Loucy (cell line): Measurements from ENCODE around the gene VDAC2.

Experiments
- EZH2phosphoT487 ChIP-seq: fragments of 200-600 bp; IDR thresholded peaks from 2 replicates; pipeline ENCODE4 v1.6.1; 2018; ENCODE audit warnings: antibody characterized with exemption, mild to moderate bottlenecking, moderate library complexity, borderline replicate concordance
- TF ChIP-seq, protein P1 (sequence below): fragments of 200-600 bp; sonication (generic); conservative IDR thresholded peaks from 2 replicates; pipeline ENCODE4 v1.5.1; 2014; ENCODE audit warnings: mild to moderate bottlenecking, antibody characterized with exemption, low read length

GRCh38 chr10:75226095-75226494, 15.5 kb downstream of the VDAC2 start:
- TF ChIP-seq, protein P1, sequence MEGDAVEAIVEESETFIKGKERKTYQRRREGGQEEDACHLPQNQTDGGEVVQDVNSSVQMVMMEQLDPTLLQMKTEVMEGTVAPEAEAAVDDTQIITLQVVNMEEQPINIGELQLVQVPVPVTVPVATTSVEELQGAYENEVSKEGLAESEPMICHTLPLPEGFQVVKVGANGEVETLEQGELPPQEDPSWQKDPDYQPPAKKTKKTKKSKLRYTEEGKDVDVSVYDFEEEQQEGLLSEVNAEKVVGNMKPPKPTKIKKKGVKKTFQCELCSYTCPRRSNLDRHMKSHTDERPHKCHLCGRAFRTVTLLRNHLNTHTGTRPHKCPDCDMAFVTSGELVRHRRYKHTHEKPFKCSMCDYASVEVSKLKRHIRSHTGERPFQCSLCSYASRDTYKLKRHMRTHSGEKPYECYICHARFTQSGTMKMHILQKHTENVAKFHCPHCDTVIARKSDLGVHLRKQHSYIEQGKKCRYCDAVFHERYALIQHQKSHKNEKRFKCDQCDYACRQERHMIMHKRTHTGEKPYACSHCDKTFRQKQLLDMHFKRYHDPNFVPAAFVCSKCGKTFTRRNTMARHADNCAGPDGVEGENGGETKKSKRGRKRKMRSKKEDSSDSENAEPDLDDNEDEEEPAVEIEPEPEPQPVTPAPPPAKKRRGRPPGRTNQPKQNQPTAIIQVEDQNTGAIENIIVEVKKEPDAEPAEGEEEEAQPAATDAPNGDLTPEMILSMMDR: no peak
- TF ChIP-seq EZH2phosphoT487: no peak
